ENCODE measurements around the gene HMGCR.

The HMGCR gene

GRCh38 chr5:75336615-75337336 lies at the start of gene HMGCR:
HMGCR (plus strand) TSS chr5:75337220; CDS start chr5:75342606, 5,386 bp downstream.
- no peaks in the 10 kb centered on the region for H3K36me3 ChIP-seq (ENCODE audit: control insufficient read depth in 2 of 2, insufficient read depth in 1 of 2, low read length in 2 of 2)
- CTCF ChIA-PET: interaction anchor here (0.6 to 1.5 kb wide), 10 partner anchors 8 to 417 kb away, joined by 3 to 17 read pairs (median 4); partner anchors contain the start of genes ANKRD31 and GCNT4
- peak within 1 kb of the TSS; percentile 96 for H3K4me3 ChIP-seq (ENCODE audit: low read depth, low read length)
- peak within 1 kb of the TSS; percentile 84 for H3K27ac ChIP-seq (ENCODE audit: extremely low read depth, low read depth, low read length)
- peaks cover 12% of the 10 kb centered on the region for H3K4me1 ChIP-seq (ENCODE audit: control insufficient read depth, insufficient read depth, low read length)
- POLR2A ChIA-PET: interaction anchor here (0.6 to 2.0 kb wide), 44 partner anchors 8 to 1545 kb away, joined by 3 to 34 read pairs (median 4); partner anchors contain the start of genes ANKRD31, CERT1, GCNT4 and GFM2
- H3K9me3 ChIP-seq (ENCODE audit: control insufficient read depth, insufficient read depth, low read depth, low read length): no peaks in the 10 kb centered on the region
- peak; percentile 59 for TF ChIP-seq GLIS1 (tag by site-specific recombination; IDR thresholded peaks at IDR 0.05)
- TF ChIP-seq ZIC2 (tag by site-specific recombination; IDR thresholded peaks at IDR 0.05): peak; percentile 67
- TF ChIP-seq ZNF654 (tag by site-specific recombination; IDR thresholded peaks at IDR 0.05; ENCODE audit: low read depth): peak; percentile 11; the same call in 1 of the 2 replicates
- peak; percentile 46; the same call in 1 of the 2 replicates for TF ChIP-seq PRDM1 (tag by site-specific recombination; IDR thresholded peaks at IDR 0.05)
- no peak for TF ChIP-seq ZSCAN16 (tag by site-specific recombination; IDR thresholded peaks at IDR 0.05)
- peak; percentile 68; the same call in 1 of the 2 replicates for TF ChIP-seq ZBTB21 (tag by site-specific recombination; IDR thresholded peaks at IDR 0.05)
- no peak for TF ChIP-seq HOXC10 (CRISPR knock-in tag; IDR thresholded peaks at IDR 0.05)
- peak; percentile 61; the same call in 1 of the 2 replicates for TF ChIP-seq ZFP69B (tag by site-specific recombination; IDR thresholded peaks at IDR 0.05)
- no peak for TF ChIP-seq ZNF670 (tag by site-specific recombination; IDR thresholded peaks at IDR 0.05; ENCODE audit: low read depth)
- peak; percentile 99 for TF ChIP-seq PRDM10 (tag by site-specific recombination; IDR thresholded peaks at IDR 0.05)
- TF ChIP-seq ZNF843 (tag by site-specific recombination; IDR thresholded peaks at IDR 0.05): peak; percentile 52
- TF ChIP-seq ZNF629 (tag by site-specific recombination; IDR thresholded peaks at IDR 0.05): peak; percentile 95
- peak; percentile 80 for TF ChIP-seq ZBTB8A (tag by site-specific recombination; IDR thresholded peaks at IDR 0.05)
- 0 out of 2 replicates have a peak, but pooled peaks have one; percentile 14 for TF ChIP-seq GLI4 (tag by site-specific recombination; IDR thresholded peaks at IDR 0.05)
- TF ChIP-seq WT1 (tag by site-specific recombination; IDR thresholded peaks at IDR 0.05): peak; percentile 37; the same call in 1 of the 2 replicates
- TF ChIP-seq ZBTB6 (tag by site-specific recombination; IDR thresholded peaks at IDR 0.05): peak; percentile 55; the same call in 1 of the 2 replicates
- TF ChIP-seq ZNF785 (tag by site-specific recombination; IDR thresholded peaks at IDR 0.05): peak; percentile 89; the same call in 1 of the 2 replicates
- TF ChIP-seq ZFP37 (tag by site-specific recombination; IDR thresholded peaks at IDR 0.05): peak; percentile 11
- peak; percentile 31; the same call in 1 of the 2 replicates for TF ChIP-seq ZBTB7A (tag by site-specific recombination; IDR thresholded peaks at IDR 0.05; ENCODE audit: low read depth)
- TF ChIP-seq ZNF76 (tag by site-specific recombination; IDR thresholded peaks at IDR 0.05; ENCODE audit: borderline replicate concordance, low read depth): peak; percentile 51; the same call in 1 of the 2 replicates
- peak; percentile 68 for TF ChIP-seq ZBTB26 (tag by site-specific recombination; optimal IDR thresholded peaks at IDR 0.05)
- TF ChIP-seq SP7 (tag by site-specific recombination; IDR thresholded peaks at IDR 0.05): peak; percentile 73
- 0 out of 2 replicates have a peak, but pooled peaks have one; percentile 10 for TF ChIP-seq ZBTB11 (tag by site-specific recombination; conservative IDR thresholded peaks at IDR 0.05; ENCODE audit: low read depth)
- peak; percentile 60; the same call in 1 of the 2 replicates for TF ChIP-seq MZF1 (tag by site-specific recombination; IDR thresholded peaks at IDR 0.05; ENCODE audit: borderline replicate concordance)
- TF ChIP-seq ZNF292 (tag by site-specific recombination; IDR thresholded peaks at IDR 0.05; ENCODE audit: borderline replicate concordance, low read depth): no peak
- TF ChIP-seq ZNF23 (tag by site-specific recombination; IDR thresholded peaks at IDR 0.05; ENCODE audit: borderline replicate concordance): no peak
- TF ChIP-seq ZNF391 (tag by site-specific recombination; IDR thresholded peaks at IDR 0.05; ENCODE audit: borderline replicate concordance, low read depth): peak; percentile 5; the same call in 1 of the 2 replicates
- peak; percentile 90 for TF ChIP-seq YY1 (tag by site-specific recombination; IDR thresholded peaks at IDR 0.05)

Data from HEK293 (cell line).